ENCODE results near the gene RBX1. TPM values are rescaled to one million over a fixed set of nuclear protein-coding genes. Genes with fewer than 3 reads are reported as not detected.

The RBX1 gene
- total RNA-seq, 2 experiments from 2014 or later, result 49.9 to 96.6 TPM

DNA sequence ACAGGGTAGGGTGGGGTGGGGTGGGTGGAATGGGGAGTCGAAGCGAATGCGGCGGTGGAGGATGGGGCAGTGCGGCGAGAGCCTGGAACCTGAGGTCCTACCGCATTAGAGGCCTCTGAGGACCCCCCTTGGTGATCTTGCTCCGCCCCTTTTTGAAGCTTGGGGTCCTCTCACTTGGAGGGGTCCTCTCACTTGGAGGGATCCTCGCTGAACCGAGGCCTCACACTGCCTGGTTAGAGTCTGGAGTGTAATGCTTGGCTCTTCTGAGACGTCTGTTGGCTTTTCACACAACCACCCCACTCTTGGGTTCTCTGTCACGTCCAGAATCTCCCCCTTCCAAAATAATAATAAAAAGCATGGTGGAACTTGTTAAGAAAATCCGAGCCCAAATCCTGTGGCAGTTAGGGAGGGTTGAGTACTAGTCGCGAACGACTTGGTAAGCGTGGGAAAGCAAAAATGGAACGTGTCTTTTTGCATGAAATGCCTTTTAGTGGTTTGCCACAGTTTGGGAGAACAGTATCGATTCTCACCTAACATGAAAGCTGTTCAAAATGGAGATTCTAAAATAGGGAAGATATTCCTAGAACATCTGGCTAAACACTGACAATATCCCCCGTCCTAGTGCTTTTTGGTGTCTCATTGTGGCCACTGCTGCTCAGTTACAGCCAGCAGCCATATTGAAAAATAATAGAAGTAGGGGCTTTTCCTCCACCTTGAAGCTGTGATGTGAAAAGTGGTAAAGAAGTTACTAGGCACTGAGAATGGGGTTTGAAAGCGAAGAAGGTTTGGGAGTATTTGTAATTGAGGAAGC lies 822 bp downstream of the RBX1 start:
- Mint-ChIP-seq H3K4me3 (peak overlapping the region; percentile 100), H3K4me1 (peaks cover 23% of the 10 kb centered on the region), H3K9me3 (ENCODE audit: low read depth) (no peaks in the 10 kb centered on the region), H3K36me3 (ENCODE audit: low read depth) (peaks cover 40% of the 10 kb centered on the region), H3K27me3 (no peaks in the 10 kb centered on the region), H3K27ac (peak overlapping the region; percentile 100)
- intact Hi-C loops (cut with DNase I, micrococcal nuclease), result loop anchor here (1.0 to 10.0 kb wide), 22 partner anchors 70 to 1905 kb away; partner anchors contain the start of genes L3MBTL2 (in 2 of the 2), RANGAP1 (in 2 of the 2), ST13 (in 2 of the 2) and ACO2 (in 1 of the 2)
- CTCF ChIA-PET, result interaction anchor here (0.7 to 3.0 kb wide), 9 partner anchors 12 to 670 kb away, joined by 3 to 17 read pairs (median 4); partner anchors contain the start of genes ACO2 and PHF5A
- POLR2A ChIA-PET, result interaction anchor here (0.6 to 2.5 kb wide), 17 partner anchors 8 to 668 kb away, joined by 3 to 23 read pairs (median 4); partner anchors contain the start of genes EP300, PMM1, RANGAP1 and SLC25A17
- DNase-seq (no peak), ATAC-seq (no peak)

DNA sequence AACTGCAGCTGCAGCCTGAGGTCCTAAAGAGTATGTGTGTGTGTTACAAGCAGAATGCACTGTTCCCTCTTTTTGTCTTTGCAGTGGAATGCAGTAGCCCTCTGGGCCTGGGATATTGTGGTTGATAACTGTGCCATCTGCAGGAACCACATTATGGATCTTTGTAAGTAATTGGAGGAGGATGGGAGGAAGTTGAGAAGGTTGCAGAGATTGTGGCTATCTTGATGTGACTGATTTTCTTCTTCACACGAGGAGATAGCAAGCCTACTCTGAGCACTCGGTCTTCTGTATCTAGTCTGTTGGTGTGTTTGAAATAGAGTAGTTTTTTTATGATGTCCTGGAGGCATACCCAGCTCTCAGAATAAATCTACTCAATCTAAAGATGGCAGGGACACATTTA lies 2.3 kb downstream of the RBX1 start:
- H3K27me3 Mint-ChIP-seq, result no peaks in the 10 kb centered on the region
- H3K36me3 Mint-ChIP-seq (ENCODE audit: low read depth), result peaks cover 44% of the 10 kb centered on the region
- H3K27ac Mint-ChIP-seq, result peak overlapping the region; percentile 100
- H3K4me3 Mint-ChIP-seq, result peak overlapping the region; percentile 41
- H3K4me1 Mint-ChIP-seq, result peaks cover 24% of the 10 kb centered on the region
- no peak for DNase-seq
- ChIA-PET CTCF (interaction anchor here (1.4 to 3.0 kb wide), 2 partner anchors 20 to 30 kb away, joined by 3 to 17 read pairs; no protein-coding TSS in a partner anchor), POLR2A (no interaction called here)
- no peak for ATAC-seq
- no peaks in the 10 kb centered on the region for H3K9me3 Mint-ChIP-seq (ENCODE audit: low read depth)
- intact Hi-C loops (cut with DNase I, micrococcal nuclease), result loop anchor here (5.0 to 10.0 kb wide), 2 partner anchors 251 to 1904 kb away; partner anchors contain the start of genes ARFGAP3 (in 1 of the 2) and L3MBTL2 (in 1 of the 2)

DNA sequence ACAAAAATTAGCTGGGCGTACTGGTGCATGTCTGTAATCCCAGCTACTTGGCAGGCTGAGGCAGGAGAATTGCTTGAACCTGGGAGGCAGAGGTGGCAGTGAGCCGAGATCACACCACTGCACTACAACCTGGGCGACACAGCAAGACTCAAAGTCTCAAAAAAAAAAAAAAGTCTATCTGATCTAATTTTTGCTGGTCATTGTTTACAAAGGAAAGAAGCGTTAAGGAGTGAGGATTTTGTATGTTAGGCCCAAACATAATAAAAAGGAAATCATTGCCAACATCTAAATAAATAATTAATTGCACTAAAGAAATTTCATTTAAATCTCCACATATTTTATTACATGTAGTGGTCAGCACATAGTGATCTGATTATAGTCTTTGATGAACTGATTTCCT lies 2.9 kb downstream of the RBX1 start:
- ChIA-PET POLR2A (interaction anchor here (0.6 to 0.7 kb wide), 2 partner anchors 230 to 325 kb away, joined by 3 to 4 read pairs; no protein-coding TSS in a partner anchor), CTCF (no interaction called here)
- no peak for DNase-seq
- intact Hi-C loops (cut with DNase I, micrococcal nuclease), result loop anchor here (5.0 to 10.0 kb wide), 2 partner anchors 251 to 1903 kb away; partner anchors contain the start of genes ARFGAP3 (in 1 of the 2) and L3MBTL2 (in 1 of the 2)
- Mint-ChIP-seq H3K9me3 (ENCODE audit: low read depth) (no peaks in the 10 kb centered on the region), H3K27ac (peak overlapping the region; percentile 38), H3K4me1 (peaks cover 25% of the 10 kb centered on the region), H3K4me3 (no peak overlapping the region), H3K36me3 (ENCODE audit: low read depth) (peaks cover 47% of the 10 kb centered on the region), H3K27me3 (no peaks in the 10 kb centered on the region)
- ATAC-seq, result no peak

DNA sequence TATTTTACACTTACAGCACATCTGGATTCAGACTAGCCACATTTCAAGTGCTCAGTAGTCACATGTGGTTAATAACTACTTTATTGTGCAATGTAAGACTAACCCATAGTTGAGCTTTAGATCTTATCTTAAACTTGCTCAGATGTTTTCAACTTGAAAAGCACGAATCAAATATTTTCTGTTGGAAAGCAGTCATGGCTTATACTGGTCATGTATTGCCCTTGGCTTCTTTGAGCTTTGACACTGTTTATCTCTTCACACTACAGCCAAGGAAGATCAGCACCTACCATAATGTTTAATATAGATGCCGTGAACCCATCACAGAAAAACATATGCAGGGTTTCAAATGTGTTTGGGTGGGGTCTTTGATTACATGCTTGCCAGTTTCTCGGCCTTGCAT lies 4.4 kb downstream of the RBX1 start:
- H3K27ac Mint-ChIP-seq, result no peak overlapping the region

DNA sequence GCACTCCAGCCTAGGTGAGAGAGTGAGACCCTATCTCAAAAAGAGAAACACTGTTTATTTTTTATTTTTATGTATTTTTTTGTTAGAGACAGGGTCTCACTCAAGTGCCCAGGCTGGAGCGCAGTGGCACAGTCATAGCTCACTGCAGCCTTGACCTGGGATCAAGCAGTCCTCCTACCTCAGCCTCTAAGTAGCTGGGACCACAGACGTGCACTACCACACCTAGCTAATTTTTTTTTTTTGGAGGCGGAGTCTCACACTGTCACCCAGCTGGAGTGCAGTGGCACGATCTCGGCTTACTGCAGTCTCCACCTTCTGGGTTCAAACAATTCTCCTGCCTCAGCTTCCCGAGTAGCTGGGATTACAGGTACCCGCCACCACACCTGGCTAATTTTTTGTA lies 6.4 kb downstream of the RBX1 start:
- Mint-ChIP-seq H3K36me3 (ENCODE audit: low read depth) (peaks cover 55% of the 10 kb centered on the region), H3K27me3 (no peaks in the 10 kb centered on the region), H3K4me3 (no peak overlapping the region), H3K4me1 (peaks cover 28% of the 10 kb centered on the region), H3K9me3 (ENCODE audit: low read depth) (no peaks in the 10 kb centered on the region), H3K27ac (no peak overlapping the region)
- ChIA-PET POLR2A (interaction anchor here (0.7 kb wide), 1 partner anchor 130 kb away, joined by 5 read pairs; no protein-coding TSS in a partner anchor), CTCF (interaction anchor here (0.5 to 1.4 kb wide), 4 partner anchors 19 to 136 kb away, joined by 3 read pairs; no protein-coding TSS in a partner anchor)
- intact Hi-C loops (cut with DNase I, micrococcal nuclease), result loop anchor here in 1 of 2 experiments (10.0 kb wide), 1 partner anchor 247 kb away; the partner anchor contains the start of gene L3MBTL2
- no peak for DNase-seq
- ATAC-seq, result peak; percentile 19

More for the DNA sequence above, 4.4 kb downstream of the RBX1 start:
- H3K4me1 Mint-ChIP-seq, result peaks cover 30% of the 10 kb centered on the region
- H3K9me3 Mint-ChIP-seq (ENCODE audit: low read depth), result no peaks in the 10 kb centered on the region
- DNase-seq, result no peak
- peaks cover 56% of the 10 kb centered on the region for H3K36me3 Mint-ChIP-seq (ENCODE audit: low read depth)
- ATAC-seq, result no peak
- no peaks in the 10 kb centered on the region for H3K27me3 Mint-ChIP-seq
- intact Hi-C loops (cut with DNase I, micrococcal nuclease), result loop anchor here in 1 of 2 experiments (10.0 kb wide), 1 partner anchor 249 kb away; the partner anchor contains the start of gene L3MBTL2
- ChIA-PET CTCF (no interaction called here), POLR2A (no interaction called here)
- H3K4me3 Mint-ChIP-seq, result no peak overlapping the region

DNA sequence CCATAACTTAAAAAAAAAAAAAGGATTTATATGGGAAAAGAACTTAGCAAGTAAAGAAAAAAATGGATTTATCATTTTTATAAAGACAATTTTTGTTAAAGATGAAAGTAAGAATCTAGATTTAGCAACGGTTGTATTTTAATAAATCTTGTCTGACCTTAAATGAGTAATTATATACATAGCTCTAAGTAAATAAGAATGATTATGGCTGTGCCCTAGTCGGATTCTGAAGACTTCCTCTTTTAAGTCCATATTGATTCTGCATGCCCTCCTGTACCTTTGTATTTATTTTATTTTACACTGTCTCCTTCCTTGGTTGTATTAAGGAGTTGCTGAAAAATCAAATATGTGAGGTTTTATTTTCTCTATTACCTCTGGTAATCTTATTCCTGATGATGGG lies 7.1 kb downstream of the RBX1 start:
- intact Hi-C loops (cut with DNase I, micrococcal nuclease), result loop anchor here in 1 of 2 experiments (10.0 kb wide), 1 partner anchor 247 kb away; the partner anchor contains the start of gene L3MBTL2
- CTCF ChIA-PET, result interaction anchor here (0.5 to 1.4 kb wide), 5 partner anchors 18 to 279 kb away, joined by 3 to 5 read pairs (median 3); no protein-coding TSS in a partner anchor
- peak overlapping the region; percentile 67 for H3K27ac Mint-ChIP-seq
- ATAC-seq, result no peak
- no peaks in the 10 kb centered on the region for H3K9me3 Mint-ChIP-seq (ENCODE audit: low read depth)
- H3K27me3 Mint-ChIP-seq, result no peaks in the 10 kb centered on the region
- POLR2A ChIA-PET, result no interaction called here
- peaks cover 22% of the 10 kb centered on the region for H3K4me1 Mint-ChIP-seq
- no peak for DNase-seq
- H3K4me3 Mint-ChIP-seq, result no peak overlapping the region
- H3K36me3 Mint-ChIP-seq (ENCODE audit: low read depth), result peaks cover 49% of the 10 kb centered on the region

DNA sequence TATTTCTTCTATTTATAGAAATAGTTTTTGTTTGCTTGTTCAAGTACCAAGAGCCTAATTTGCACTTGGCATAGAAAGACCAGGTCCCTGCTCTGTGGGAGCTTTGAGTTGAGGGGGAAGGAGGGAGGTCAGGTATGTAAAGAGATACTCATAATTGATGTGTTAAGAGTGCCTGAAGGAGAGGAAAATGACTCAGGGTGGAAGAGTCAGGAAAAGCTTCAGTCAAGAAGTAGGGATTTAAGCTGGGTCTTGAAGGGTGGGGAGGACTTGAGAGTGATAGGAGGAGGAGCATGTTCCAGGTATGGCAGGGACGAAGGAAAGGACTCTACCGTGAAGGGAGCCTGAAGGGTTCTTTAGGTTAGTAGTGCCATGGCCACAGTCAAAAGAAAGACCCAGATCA lies 9.0 kb downstream of the RBX1 start:
- H3K27me3 Mint-ChIP-seq, result no peaks in the 10 kb centered on the region
- no peaks in the 10 kb centered on the region for H3K9me3 Mint-ChIP-seq (ENCODE audit: low read depth)
- ChIA-PET CTCF (interaction anchor here (0.6 to 2.4 kb wide), 2 partner anchors 38 to 63 kb away, joined by 3 to 7 read pairs; no protein-coding TSS in a partner anchor), POLR2A (interaction anchor here (0.8 kb wide), 1 partner anchor 9 kb away, joined by 6 read pairs; no protein-coding TSS in a partner anchor)
- no peak overlapping the region for H3K4me3 Mint-ChIP-seq
- H3K27ac Mint-ChIP-seq, result peak overlapping the region; percentile 7
- peaks cover 11% of the 10 kb centered on the region for H3K4me1 Mint-ChIP-seq
- intact Hi-C loops (cut with DNase I, micrococcal nuclease), result no loop called here
- ATAC-seq (no peak), DNase-seq (no peak)
- H3K36me3 Mint-ChIP-seq (ENCODE audit: low read depth), result peaks cover 45% of the 10 kb centered on the region

DNA sequence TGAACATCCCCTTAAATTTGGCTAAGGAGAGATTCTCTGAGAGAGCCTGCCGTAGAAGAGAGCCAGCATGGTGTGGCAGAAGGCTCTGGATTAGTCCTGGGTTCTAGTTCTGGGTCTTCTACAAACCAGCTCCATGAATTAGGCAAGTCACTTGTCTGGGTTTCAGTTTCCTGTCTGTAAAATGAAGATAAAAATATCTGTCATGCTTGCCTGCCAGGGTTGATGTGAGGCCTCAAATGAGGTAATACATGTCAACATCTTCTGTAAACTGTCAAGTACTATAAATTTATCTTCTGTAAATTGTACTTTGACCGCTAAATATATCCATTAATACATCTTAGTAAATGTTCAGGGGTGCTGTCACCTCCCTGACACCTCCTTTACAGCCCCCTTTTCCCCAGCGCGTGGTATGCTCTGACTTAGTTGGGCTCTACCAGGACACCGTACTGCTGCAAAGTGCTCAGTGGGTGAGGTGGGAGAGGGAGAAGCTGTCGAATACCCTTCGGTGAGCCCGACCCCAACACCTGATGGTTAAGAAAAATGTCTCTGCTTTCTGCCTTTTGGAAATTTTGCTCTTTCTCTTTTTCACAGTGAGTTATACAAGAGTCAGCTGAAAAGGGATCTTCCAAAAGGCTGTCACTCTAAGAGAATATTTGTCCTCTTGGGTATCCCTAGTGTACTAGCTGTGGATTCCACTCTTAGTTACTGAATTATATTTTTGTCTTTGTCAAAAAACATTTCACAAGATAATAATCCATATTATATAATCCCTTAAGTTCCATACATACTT lies 15.0 kb downstream of the RBX1 start:
- peak overlapping the region; percentile 53 for H3K27ac Mint-ChIP-seq
- intact Hi-C loops (cut with DNase I, micrococcal nuclease), result no loop called here

DNA sequence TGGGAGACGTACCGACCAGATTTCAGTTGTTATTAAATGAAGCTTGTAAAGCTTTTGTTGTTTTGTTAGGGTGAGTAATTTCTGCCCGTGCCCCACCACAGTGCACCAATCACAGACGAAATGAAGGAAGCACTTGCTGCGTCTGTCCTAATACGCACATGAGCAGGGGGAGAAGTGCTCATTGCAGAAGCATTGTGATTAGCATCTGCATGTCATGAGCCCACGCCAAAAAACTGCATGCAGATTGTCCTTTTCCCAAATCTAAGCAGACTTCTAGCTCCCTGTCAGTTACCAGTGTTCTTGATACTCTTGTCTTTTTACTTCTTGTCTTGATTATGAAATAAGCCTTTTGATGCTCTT lies 15.5 kb downstream of the RBX1 start:
- ChIA-PET CTCF (interaction anchor here (1.0 to 1.1 kb wide), 2 partner anchors 44 to 283 kb away, joined by 3 read pairs; no protein-coding TSS in a partner anchor), POLR2A (no interaction called here)
- Mint-ChIP-seq H3K27me3 (no peaks in the 10 kb centered on the region), H3K9me3 (ENCODE audit: low read depth) (no peaks in the 10 kb centered on the region), H3K4me3 (no peak overlapping the region), H3K36me3 (ENCODE audit: low read depth) (peaks cover 45% of the 10 kb centered on the region), H3K4me1 (peaks cover 8% of the 10 kb centered on the region), H3K27ac (peak overlapping the region; percentile 53)
- intact Hi-C loops (cut with DNase I, micrococcal nuclease), result no loop called here
- DNase-seq (no peak), ATAC-seq (no peak)

More for the DNA sequence above, 15.0 kb downstream of the RBX1 start:
- CTCF ChIA-PET, result interaction anchor here (0.9 to 1.1 kb wide), 2 partner anchors 37 to 44 kb away, joined by 3 read pairs; no protein-coding TSS in a partner anchor
- H3K4me1 Mint-ChIP-seq, result peaks cover 8% of the 10 kb centered on the region
- ATAC-seq, result no peak
- DNase-seq, result no peak
- no peaks in the 10 kb centered on the region for H3K9me3 Mint-ChIP-seq (ENCODE audit: low read depth)
- H3K36me3 Mint-ChIP-seq (ENCODE audit: low read depth), result peaks cover 45% of the 10 kb centered on the region
- no peak overlapping the region for H3K4me3 Mint-ChIP-seq
- POLR2A ChIA-PET, result no interaction called here
- H3K27me3 Mint-ChIP-seq, result no peaks in the 10 kb centered on the region

DNA sequence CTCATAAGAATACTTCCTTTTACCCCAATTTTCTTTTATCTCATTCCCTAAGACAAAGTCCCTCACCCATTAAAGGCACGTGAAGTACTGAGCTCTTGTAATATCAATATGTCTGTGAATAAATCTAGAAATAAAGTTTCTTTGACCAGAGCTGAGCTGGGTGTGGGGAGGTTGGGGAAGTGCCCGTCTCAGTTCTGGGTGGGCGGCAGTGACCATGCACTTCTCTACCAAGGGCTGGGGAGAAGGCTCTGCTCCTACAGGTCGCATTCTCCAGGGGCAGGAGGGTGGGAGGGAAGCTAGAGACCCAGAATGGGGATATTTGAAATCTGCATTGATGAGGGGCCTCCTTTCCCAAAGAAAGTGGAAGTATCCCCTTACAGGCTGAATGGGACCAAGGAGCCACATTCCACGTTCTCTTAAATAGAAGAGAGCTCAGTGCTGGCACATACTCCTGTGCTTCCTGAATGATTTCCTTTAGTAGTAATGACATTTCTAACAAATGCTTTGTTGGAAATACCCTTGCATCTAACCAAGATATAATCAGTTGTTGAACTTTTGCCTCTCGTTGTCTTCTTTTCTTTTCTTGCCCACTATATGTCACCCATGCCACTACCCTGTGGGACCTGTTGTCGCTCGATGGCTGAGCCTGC lies 16.1 kb downstream of the RBX1 start:
- H3K36me3 Mint-ChIP-seq (ENCODE audit: low read depth), result peaks cover 43% of the 10 kb centered on the region
- no peak for ATAC-seq
- CTCF ChIA-PET, result interaction anchor here (1.0 to 1.1 kb wide), 2 partner anchors 45 to 284 kb away, joined by 3 read pairs; no protein-coding TSS in a partner anchor
- H3K27ac Mint-ChIP-seq, result peak overlapping the region; percentile 31
- POLR2A ChIA-PET, result no interaction called here
- intact Hi-C loops (cut with DNase I, micrococcal nuclease), result no loop called here
- no peaks in the 10 kb centered on the region for H3K9me3 Mint-ChIP-seq (ENCODE audit: low read depth)
- no peaks in the 10 kb centered on the region for H3K27me3 Mint-ChIP-seq
- H3K4me3 Mint-ChIP-seq, result no peak overlapping the region
- no peak for DNase-seq
- H3K4me1 Mint-ChIP-seq, result peaks cover 8% of the 10 kb centered on the region
